Sigmoid colon (tissue), 7 donors: ENCODE measurements around the gene HDAC4. TPM values are rescaled to one million over a fixed set of nuclear protein-coding genes. Genes with fewer than 3 reads are reported as not detected.
A peak's percentile ranks its signal among the peaks of the same experiment; 100 is the strongest.

Experiments used
- DNase-seq: peaks from one replicate; pipeline ENCODE4 v3.0.0-alpha.2; 2019
- H3K27ac ChIP-seq, 4 donors: fragments of 200-600 bp; sonication (generic); one replicate each; pipeline ENCODE4 v1.5.1; 2016 to 2019; ENCODE audit warnings: mild to moderate bottlenecking in 1 of 4
- H3K27me3 ChIP-seq, 3 donors: fragments of 200-600 bp; sonication (generic); one replicate each; pipeline ENCODE4 v1.5.1; 2019; ENCODE audit warnings: mild to moderate bottlenecking in 1 of 3
- H3K36me3 ChIP-seq, 4 donors: fragments of 200-600 bp; sonication (generic); one replicate each; pipeline ENCODE4 v1.5.1; 2016 to 2019
- H3K4me1 ChIP-seq, 4 donors: fragments of 200-600 bp; sonication (generic); one replicate each; pipeline ENCODE4 v1.5.1; 2017 to 2019
- H3K4me3 ChIP-seq, 4 donors: fragments of 200-600 bp; sonication (generic); one replicate each; pipeline ENCODE4 v1.5.1; 2017 to 2019; ENCODE audit warnings: mild to moderate bottlenecking in 2 of 4, moderate library complexity in 1 of 4
- H3K9me3 ChIP-seq, 4 donors: fragments of 200-600 bp in 3 of 4; sonication (generic) in 3 of 4; one replicate each; pipeline versions ENCODE4 v1.5.1 to v1.6.1; 2013 to 2019
- CTCF ChIP-seq, 4 experiments: fragments of 450-650 bp in 3 of 4; fragments of 200-600 bp in 1 of 4; IDR thresholded peaks; one replicate each; pipeline ENCODE4 v1.5.1; 2016 to 2019; ENCODE audit warnings: antibody characterized with exemption in 4 of 4, mild to moderate bottlenecking in 3 of 4, moderate library complexity in 2 of 4
- EP300 ChIP-seq, 4 donors: sonication (generic); formaldehyde crosslinking; IDR thresholded peaks; one replicate each; pipeline ENCODE4 v1.6.1; 2017; ENCODE audit warnings: antibody characterized with exemption in 4 of 4
- POLR2A ChIP-seq, 2 donors: fragments of 450-650 bp; IDR thresholded peaks; one replicate each; pipeline ENCODE4 v1.6.1; 2016; ENCODE audit warnings: antibody characterized with exemption in 2 of 2, mild to moderate bottlenecking in 2 of 2, moderate library complexity in 2 of 2
- POLR2AphosphoS5 ChIP-seq, 4 donors: sonication (generic); formaldehyde crosslinking; IDR thresholded peaks; one replicate each; pipeline ENCODE4 v1.6.1; 2017; ENCODE audit warnings: antibody characterized with exemption in 4 of 4
- WGBS, 2 donors: extraction: QIAGEN DNeasy Blood & Tissue Kit; methylation state at CpG; one replicate each; pipeline ENCODE4 v1.1.7; 2013; 5-methylcytosine and 5-hydroxymethylcytosine counted together
- intact Hi-C: fragments of 100-400 bp; cut with DNase I; formaldehyde crosslinking; loops from one replicate; pipeline ENCODE4 v1.15.1; 2023
- polyA plus RNA-seq, 3 donors: library from polyadenylated mRNA; stranded (reverse); fragments of 200-250 nt; gene quantifications; one replicate each; pipeline ENCODE4 v1.2.3, GENCODE V29; 2013
- total RNA-seq, 4 donors: library from RNA; depleted of rRNA; stranded (reverse); fragments of >200 nt; gene quantifications; one replicate each; pipeline ENCODE4 v1.1.0, GENCODE V29; 2016
- donor health status: healthy with polysubstance abuse.
- donor health status: Bipolar disorder and iron deficiency.
- donor health status: healthy.

The HDAC4 gene
- total and polyA plus RNA-seq, 7 donors, result 1.8 to 196 (median 77.0) TPM

DNA sequence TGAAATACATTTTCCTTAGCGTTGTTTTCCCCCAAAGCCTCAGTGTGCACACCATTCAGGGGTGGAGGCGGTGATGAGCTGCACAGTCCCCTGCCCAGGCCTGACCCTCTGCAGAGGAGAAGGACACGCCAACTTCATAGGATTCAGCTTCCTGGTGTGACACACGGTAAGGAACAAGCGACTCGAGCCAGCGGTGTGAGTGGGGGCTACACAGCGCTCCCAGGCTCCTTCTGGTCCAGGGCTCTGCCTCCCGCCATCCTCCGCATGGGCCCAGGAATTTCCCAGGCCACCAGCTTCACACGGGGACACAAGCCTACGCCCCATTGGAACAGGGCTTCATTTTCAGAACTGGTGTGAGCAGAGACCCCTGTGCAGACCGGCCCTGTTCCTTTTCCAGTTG is 272.1 kb downstream of the HDAC4 start:
- peaks cover 36 to 99% (median 77%) of the 10 kb centered on the region in 4 donors for H3K36me3 ChIP-seq
- no peaks in the 10 kb centered on the region for H3K9me3 ChIP-seq
- intact Hi-C loops, result no loop called here
- no peak overlapping the region for H3K27ac ChIP-seq
- no peak for TF ChIP-seq POLR2A (IDR thresholded peaks at IDR 0.05)
- TF ChIP-seq POLR2AphosphoS5 (IDR thresholded peaks at IDR 0.05), result peak in 1 of 4 donors; percentile 2
- TF ChIP-seq EP300 (IDR thresholded peaks at IDR 0.05), result no peak
- TF ChIP-seq CTCF (IDR thresholded peaks at IDR 0.05), result no peak
- no peaks in the 10 kb centered on the region for H3K27me3 ChIP-seq
- no peak overlapping the region for H3K4me3 ChIP-seq
- H3K4me1 ChIP-seq, result no peaks in the 10 kb centered on the region
- 93 to 96% methylated on average over 13 of the region's 13 CpGs for WGBS, 2 donors
- no peak for DNase-seq

DNA sequence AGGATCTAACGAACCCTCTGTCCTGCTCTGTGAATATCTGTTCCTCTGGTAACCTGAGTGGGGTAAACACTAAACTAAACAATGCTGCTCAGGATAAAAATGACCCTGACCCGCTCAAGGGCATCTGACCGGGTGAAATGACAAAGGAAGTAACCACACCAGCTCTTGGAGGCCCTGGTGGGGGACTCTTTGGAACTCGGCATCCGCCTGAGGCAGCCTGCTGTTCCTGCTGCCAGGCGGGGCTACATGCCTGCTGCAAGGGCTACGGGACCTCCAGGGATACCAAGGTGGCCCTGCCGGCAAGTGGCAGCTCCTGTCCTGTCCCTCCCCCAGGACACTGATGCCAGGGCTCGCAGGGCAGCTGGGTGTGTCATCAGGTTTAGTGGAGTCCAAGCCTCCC is 273.3 kb downstream of the HDAC4 start:
- no peak for DNase-seq
- H3K4me1 ChIP-seq, result peaks cover 0 to 9% (median 4%) of the 10 kb centered on the region in 4 donors
- H3K9me3 ChIP-seq, result no peaks in the 10 kb centered on the region
- no peak overlapping the region for H3K4me3 ChIP-seq
- no peak overlapping the region for H3K27ac ChIP-seq
- WGBS, 2 donors, result 88 to 90% methylated on average over 9 of the region's 9 CpGs
- H3K27me3 ChIP-seq, result no peaks in the 10 kb centered on the region
- intact Hi-C loops, result no loop called here
- TF ChIP-seq EP300 (IDR thresholded peaks at IDR 0.05), result no peak
- TF ChIP-seq POLR2AphosphoS5 (IDR thresholded peaks at IDR 0.05), result no peak
- no peak for TF ChIP-seq CTCF (IDR thresholded peaks at IDR 0.05)
- no peak for TF ChIP-seq POLR2A (IDR thresholded peaks at IDR 0.05)
- H3K36me3 ChIP-seq, result peaks cover 27 to 96% (median 71%) of the 10 kb centered on the region in 4 donors

DNA sequence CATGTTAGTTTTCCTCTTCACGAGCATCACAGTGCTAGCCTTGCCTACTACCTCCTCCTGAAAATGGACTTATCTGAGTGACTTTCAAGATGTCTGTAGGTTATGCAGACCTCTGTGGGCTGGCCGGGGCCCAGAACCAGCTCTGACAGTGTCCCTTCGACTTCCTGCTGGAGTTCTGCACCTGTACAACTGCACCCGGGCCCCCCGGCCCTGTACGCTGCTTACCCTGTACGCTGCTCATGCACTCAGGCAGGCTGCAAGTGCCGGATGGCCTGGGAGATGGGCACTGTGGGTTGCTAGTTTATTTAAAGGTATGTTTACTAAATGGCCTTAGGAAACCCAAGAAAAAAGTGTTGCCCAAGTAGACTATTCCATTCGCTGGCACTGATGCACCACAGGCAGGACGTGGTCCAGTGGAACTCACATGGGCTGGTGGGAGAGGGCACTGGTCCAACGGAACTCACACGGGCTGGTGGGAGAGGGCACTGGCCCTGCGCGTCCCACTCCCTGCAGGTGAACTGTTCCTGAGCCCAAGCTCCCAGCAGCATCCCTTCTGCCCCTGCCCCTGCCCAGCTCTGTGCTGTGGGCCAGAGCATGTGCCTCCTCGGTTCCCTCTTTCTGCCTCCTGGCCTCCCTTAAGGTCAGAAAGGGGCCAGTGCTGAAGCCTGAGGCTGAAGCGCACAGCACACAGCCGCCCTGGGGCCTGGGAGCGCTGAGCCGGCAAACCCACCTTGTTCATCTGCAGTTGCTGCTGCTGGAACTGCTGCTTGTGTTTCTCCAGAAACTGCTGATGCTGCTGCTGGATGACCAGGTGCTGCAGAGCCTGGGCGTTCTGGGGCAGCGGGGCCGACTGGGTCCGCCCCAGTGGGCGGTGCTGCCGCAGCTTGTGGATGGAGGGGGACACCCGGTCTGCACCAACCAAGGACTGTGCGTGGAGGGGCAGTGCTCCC is 274.8 kb downstream of the HDAC4 start:
- H3K36me3 ChIP-seq, result peaks cover 20 to 81% (median 57%) of the 10 kb centered on the region in 4 donors

GRCh38 chr2:239124152-239124899 is 276.5 kb downstream of the HDAC4 start:
- no peak for DNase-seq
- no peak overlapping the region for H3K27ac ChIP-seq
- intact Hi-C loops, result no loop called here
- TF ChIP-seq POLR2AphosphoS5 (IDR thresholded peaks at IDR 0.05), result peak in 2 of 4 donors; percentile 28 to 30
- no peak for TF ChIP-seq EP300 (IDR thresholded peaks at IDR 0.05)
- TF ChIP-seq CTCF (IDR thresholded peaks at IDR 0.05), result no peak
- TF ChIP-seq POLR2A (IDR thresholded peaks at IDR 0.05), result no peak
- H3K9me3 ChIP-seq, result no peaks in the 10 kb centered on the region
- H3K4me3 ChIP-seq, result no peak overlapping the region
- H3K36me3 ChIP-seq, result peaks cover 20 to 65% (median 45%) of the 10 kb centered on the region in 4 donors
- no peaks in the 10 kb centered on the region for H3K27me3 ChIP-seq
- WGBS, 2 donors, result 91 to 94% methylated on average over 48 of the region's 48 CpGs
- H3K4me1 ChIP-seq, result peaks cover 0 to 28% (median 21%) of the 10 kb centered on the region in 4 donors

More for the DNA sequence above, 274.8 kb downstream of the HDAC4 start:
- Histone ChIP-seq H3K9me3 (no peaks in the 10 kb centered on the region), H3K27me3 (no peaks in the 10 kb centered on the region), H3K4me3 (no peak overlapping the region), H3K4me1 (peaks cover 0 to 24% (median 18%) of the 10 kb centered on the region in 4 donors), H3K27ac (no peak overlapping the region)
- TF ChIP-seq POLR2AphosphoS5 (IDR thresholded peaks at IDR 0.05) (no peak), POLR2A (IDR thresholded peaks at IDR 0.05) (no peak), EP300 (IDR thresholded peaks at IDR 0.05) (no peak), CTCF (IDR thresholded peaks at IDR 0.05) (no peak)
- 92 to 96% methylated on average over 27 of the region's 27 CpGs for WGBS, 2 donors
- DNase-seq, result no peak
- intact Hi-C loops, result no loop called here
